ENCODE measurements around the gene EML6.

Gene EML6

GRCh38 chr2:54962511-54962910, 239.0 kb downstream of the EML6 start:
- no peak for DNase-seq (ENCODE audit: low read depth in 1 of 2, low spot score in 1 of 2)

GRCh38 chr2:54962935-54963440, 239.5 kb downstream of the EML6 start:
- no peak for DNase-seq (ENCODE audit: low read depth in 1 of 2, low spot score in 1 of 2)

DNA sequence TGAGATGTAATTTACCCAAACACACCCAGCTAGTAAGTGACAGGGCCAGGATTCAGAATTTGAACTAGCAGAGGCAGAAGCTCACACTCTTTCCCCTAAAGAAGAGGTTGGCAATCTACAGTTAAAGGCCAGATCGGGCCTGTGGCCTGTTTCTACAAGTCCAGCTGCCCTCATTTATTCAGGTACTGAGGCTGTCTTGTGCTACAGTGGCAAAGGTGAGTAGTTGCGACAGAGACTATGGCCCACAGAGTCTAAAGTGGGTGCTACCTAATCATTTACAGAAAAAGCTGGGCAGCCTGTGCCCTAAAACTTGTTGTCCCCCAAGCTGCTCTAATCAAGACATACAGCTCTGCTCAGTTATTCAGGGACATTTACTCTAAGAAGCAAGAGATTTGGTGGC, 240.0 kb downstream of the EML6 start:
- DNase-seq (ENCODE audit: low read depth in 1 of 2, low spot score in 1 of 2): no peak

GRCh38 chr2:54964271-54964670, 240.8 kb downstream of the EML6 start:
- DNase-seq (ENCODE audit: low read depth in 1 of 2, low spot score in 1 of 2): no peak

GRCh38 chr2:54964816-54965215, 241.4 kb downstream of the EML6 start:
- DNase-seq (ENCODE audit: low read depth in 1 of 2, low spot score in 1 of 2): no peak

GRCh38 chr2:54965425-54965824, 242.0 kb downstream of the EML6 start:
- DNase-seq (ENCODE audit: low read depth in 1 of 2, low spot score in 1 of 2): no peak

DNA sequence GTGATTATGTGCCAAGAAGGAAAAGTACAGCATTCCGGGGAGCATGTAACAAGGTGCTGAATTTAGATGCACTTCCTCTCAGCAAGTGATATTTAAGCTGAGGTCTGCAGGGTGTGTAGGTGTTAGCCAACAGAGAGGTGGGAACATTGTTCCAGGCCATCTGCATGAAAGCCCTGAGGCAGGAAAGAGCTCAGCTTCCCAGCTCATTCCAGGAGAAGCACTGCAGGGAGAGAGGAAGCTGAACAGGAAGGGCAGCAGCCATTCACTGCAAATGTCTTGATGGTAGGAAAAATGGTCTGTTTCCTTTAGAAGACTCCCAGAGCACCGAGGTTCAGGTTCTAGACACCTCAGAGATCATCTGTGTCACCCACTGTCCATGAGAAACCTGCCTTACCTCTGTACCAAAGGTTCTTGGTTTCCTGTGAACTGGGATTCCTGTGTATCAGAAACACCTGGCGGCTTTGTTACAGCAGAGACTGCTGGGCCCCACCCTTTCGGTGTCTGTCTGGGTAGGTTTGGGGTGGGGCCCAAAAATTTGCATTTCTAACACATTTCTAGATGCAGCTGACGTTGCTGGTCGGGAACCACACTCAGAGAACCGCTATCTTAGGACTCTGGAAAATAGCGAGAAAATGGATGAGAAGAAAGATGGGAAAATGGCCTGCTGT, 242.8 kb downstream of the EML6 start:
- DNase-seq (ENCODE audit: low read depth in 1 of 2, low spot score in 1 of 2): no peak

DNA sequence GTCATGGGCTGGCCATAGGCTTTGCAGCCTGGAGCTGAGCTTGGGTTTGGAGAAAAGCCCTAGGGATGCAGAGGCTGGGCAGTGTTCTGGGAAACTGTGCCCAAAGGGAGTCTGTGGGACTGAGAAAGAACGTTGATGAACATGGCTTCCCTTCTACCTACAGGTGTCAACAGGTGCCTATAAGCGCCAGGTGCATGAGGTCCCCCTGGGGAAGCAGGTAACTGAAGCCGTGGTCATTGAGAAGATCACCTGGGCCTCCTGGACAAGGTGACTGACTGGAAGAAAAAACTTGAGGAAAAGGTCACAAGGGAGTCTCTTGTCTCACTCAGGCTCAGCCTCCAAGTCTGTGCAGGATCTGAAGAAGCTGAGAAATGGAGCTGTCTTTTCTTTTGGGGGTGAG, 243.4 kb downstream of the EML6 start:
- no peak for DNase-seq (ENCODE audit: low read depth in 1 of 2, low spot score in 1 of 2)

- no peak for DNase-seq (ENCODE audit: low read depth in 1 of 2, low spot score in 1 of 2)
These were observed 243.8 kb downstream of the EML6 start for GRCh38 chr2:54967269-54967668.

- DNase-seq (ENCODE audit: low read depth in 1 of 2, low spot score in 1 of 2): no peak
These were observed 244.4 kb downstream of the EML6 start for GRCh38 chr2:54967759-54968365.

DNA sequence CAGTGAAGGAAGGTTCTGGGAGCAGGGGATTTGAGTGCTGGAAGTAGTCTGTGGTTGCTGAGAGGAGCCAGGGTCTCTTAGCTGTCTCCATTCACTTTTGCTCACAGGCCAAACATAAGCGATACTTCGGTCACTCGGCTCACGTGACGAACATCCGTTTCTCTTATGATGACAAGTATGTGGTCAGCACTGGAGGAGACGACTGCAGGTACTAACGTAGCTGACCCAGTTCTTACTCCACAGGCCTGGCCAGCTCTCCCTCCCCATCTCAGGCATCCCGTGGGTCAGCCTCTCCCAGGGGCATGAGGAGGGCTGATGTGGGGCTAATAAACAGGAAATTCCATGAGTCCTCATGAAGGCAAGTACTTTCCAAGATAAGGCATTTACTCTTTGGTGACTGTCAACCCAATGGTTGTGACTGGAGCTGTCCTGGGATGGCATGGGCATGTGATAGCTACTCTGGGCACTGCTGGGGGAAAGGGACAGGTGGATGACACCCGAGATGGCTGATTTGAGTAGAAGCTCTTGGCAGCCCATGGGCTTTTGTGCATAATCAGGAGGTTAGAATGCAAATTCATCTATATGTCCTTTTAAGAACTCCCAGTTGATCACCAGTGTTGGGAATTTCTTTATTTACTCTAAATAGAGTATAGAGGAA, 245.2 kb downstream of the EML6 start:
- DNase-seq (ENCODE audit: low read depth in 1 of 2, low spot score in 1 of 2): no peak

GRCh38 chr2:54969295-54969939, 246.0 kb downstream of the EML6 start:
- no peak for DNase-seq (ENCODE audit: low read depth in 1 of 2, low spot score in 1 of 2)

DNA sequence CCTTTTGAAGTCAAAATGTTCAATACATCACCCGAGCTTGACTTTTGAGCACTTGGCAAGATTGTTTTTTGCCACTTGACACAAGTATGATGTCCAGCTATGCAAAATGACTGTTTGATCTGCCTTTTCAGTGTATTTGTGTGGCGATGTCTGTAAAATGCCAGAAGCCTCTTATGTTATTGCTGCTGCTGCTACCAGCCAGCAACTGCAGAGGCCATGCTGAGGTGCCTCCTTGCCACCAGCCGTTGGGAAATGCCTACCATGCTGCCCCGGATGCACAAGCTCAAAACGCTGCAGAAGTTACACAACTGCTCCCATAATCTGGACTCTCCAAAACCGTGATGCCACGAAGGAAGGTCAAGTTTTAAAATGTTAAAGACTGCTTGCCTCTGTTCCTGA, 246.5 kb downstream of the EML6 start:
- DNase-seq (ENCODE audit: low read depth in 1 of 2, low spot score in 1 of 2): no peak

DNA sequence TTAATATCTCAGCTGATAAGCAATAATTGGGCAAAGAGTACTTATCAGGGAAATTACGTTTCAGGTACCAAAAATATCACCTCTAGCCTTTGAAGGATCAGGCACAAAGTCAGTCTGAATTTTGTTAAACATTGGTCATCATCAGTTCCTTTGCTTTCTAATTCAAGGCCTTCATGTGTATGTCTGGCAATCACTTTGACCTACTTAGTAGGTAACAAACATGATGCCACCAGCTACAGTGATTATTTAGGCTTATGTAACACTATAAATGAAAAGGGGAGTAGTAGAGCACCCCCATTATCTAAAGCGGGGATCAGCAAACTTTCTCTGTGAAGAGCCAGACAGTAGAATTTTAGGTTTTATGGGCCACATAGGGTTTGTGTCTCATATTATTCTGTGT, 251.7 kb downstream of the EML6 start:
- DNase-seq (ENCODE audit: low read depth in 1 of 2, low spot score in 1 of 2): no peak

DNA sequence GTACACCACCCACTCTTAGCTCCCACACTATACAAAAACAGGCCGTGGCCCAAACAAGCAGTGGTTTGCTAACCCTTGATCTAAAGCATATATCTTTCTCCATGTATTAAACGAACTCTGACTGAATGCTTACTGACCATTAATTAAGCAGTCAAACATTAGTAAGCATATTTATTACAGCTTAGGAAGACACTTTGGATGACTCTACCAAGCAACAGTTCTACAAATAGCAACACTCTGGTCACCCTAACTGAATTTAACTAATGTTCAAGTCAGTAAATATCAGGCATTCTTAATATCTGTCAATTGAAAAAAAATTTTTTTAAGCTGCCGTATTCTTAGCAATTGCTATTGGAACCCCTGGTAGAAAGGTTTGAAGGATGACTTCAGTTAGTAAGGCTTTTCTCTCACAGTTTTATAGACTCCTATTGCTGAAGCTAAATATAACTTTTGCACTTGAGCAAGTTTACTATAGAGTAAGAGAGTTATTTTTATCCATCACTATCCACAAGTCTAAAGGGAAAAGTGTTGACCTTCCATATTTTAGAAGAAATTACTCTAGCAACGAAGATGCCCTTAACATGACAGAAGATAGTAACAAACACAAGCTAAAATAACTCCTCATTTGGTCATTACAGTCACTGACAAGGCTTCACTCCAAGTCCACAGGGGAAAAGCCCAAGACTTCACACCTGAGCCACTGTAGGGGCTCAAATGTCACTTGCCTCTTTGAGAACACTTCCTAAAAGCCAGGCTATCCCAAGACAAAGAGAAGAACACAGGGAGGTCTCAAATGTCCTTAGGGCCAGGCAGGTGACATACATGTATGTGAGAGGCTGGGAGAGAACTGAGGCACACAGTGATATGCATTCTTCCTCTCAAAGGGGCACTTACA, 252.4 kb downstream of the EML6 start:
- DNase-seq (ENCODE audit: low read depth in 1 of 2, low spot score in 1 of 2): no peak

- no peak for DNase-seq (ENCODE audit: low read depth in 1 of 2, low spot score in 1 of 2)
These were observed 253.7 kb downstream of the EML6 start for GRCh38 chr2:54977149-54977548.

- no peak for DNase-seq (ENCODE audit: low read depth in 1 of 2, low spot score in 1 of 2)
These were observed 256.0 kb downstream of the EML6 start for GRCh38 chr2:54979321-54980044.

DNA sequence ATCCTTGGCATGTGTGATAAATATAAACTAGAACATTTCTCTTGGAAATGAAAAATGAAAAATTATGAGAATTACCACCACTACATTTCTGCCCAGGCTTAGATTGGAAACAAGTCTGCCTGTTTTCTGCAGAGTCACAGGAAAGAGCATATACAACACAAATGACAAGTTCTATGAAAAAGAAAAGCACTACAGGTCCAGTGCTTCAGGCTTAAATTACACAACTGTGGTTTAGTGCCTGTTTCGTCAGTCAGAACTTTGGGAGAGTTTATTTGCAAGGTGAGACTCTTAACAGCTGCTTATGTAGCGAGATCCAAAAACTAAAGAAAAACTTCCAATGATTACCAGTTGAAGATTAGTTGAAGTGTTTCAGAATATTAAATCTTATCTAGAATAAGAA, 257.9 kb downstream of the EML6 start:
- no peak for DNase-seq (ENCODE audit: low read depth in 1 of 2, low spot score in 1 of 2)

GRCh38 chr2:54983345-54984220, 260.1 kb downstream of the EML6 start:
- no peak for DNase-seq (ENCODE audit: low read depth in 1 of 2, low spot score in 1 of 2)
